GM21723 (cell line): Measurements from ENCODE around the gene HRK.
A peak's percentile ranks its signal among the peaks of the same experiment; 100 is the strongest.

Experiments
- ATAC-seq: cut with Tn5 transposase; IDR thresholded peaks from one replicate; pipeline ENCODE4 v1.9.1; 2021; ENCODE audit warnings: mild to moderate bottlenecking, moderate library complexity; ENCODE audit not compliant: unreplicated experiment

HRK gene

GRCh38 chr12:116898669-116899068 lies 17.4 kb upstream of the HRK start:
- no peak for ATAC-seq

DNA sequence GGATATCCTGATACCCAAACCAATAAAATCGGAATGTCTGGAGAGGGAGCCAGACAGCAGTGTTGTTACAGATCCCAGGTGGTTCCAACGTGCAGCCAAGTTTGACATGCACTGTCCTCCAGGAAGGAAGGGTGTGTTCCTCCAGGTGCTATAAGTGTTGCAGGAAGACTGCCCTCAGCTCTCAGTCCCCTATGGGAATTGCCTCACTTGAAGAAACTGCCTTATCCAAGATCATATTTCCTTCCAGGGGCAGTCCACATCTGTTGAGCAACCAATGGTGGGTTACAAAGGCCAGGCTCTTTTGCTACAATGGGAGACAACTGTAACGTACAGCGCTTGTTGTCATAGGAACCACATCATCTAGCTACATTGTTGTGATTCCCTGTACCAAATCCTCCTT lies 16.2 kb upstream of the HRK start:
- no peak for ATAC-seq

- ATAC-seq: no peak
Observed at GRCh38 chr12:116896411-116896924, 15.2 kb upstream of the HRK start.

DNA sequence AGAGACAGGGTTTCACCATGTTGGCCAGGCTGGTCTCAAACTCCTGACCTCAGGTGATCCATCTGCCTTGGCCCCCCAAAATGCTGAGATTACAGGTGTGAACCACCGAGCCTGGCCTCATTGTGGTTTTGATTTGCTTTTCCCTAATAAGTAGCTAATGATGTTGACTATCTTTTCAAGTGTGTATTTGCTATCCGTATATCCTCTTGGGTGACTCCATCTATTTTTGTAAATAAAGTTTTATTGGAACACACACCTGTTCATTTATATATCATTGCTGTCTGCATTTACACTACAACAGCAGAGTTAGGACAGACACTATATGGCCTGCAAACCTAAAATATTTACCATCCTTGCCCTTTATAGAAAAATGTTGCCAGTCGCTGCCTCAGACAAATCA lies 13.7 kb upstream of the HRK start:
- ATAC-seq: no peak

- ATAC-seq: no peak
Observed at GRCh38 chr12:116892349-116893140, 11.3 kb upstream of the HRK start.

GRCh38 chr12:116891019-116891418 lies 9.8 kb upstream of the HRK start:
- no peak for ATAC-seq

DNA sequence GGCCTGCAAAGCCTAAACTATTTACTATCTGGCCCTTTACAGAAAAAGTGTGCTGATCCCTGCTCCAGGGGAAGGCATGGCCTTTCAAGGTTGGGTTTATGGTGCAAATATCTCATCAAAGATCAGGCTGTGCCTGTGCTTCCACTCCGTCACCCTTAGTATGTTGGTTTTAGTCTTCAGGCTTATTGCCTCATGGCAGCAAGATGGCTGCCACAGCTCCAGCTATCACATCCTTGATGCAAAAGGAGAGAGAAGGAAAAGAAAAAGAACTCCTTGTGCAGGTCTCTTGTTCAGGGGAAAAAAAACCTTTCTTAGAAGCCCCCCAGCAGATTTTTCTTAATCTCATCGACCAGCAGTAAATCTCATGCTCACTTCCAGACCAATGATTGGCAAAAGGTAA lies 9.1 kb upstream of the HRK start:
- no peak for ATAC-seq

DNA sequence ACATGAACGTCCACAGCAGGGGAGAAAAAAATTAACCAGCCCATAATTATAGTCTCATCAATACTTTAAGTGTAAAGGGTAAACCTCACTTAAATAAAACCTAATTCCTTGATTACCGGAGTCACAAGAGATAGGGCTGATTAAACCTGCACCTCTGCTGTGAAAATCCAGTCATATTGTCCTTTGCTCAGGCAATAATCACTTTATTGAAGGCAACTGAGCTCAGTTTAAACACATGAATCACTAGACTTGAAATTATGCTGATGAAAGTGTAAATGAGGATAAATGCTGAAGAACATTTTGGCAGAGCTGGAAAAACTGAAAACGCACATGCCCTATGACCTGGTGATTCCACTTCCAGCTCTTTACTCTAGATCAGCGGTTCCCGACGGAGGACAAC lies 6.7 kb upstream of the HRK start:
- no peak for ATAC-seq

DNA sequence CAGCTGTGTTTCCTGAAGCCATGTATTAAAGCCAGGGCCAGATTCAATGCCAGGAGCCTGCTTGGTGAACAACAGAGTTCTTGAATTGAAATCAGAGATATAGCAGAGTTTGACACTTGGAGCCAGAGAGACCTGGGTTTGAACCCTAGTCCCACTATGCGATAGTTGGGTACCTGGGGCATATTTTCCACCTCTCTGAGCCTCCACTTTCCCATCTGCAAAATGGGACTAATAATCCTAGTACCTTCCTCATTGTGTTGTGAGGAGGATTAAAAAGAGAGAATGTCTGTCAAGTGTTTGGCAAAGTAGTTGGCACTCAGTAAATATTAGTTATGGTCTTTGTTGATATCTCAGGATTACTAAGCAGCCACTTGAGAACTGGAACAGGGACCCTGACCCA lies 6.0 kb upstream of the HRK start:
- no peak for ATAC-seq

GRCh38 chr12:116885491-116885890 lies 4.2 kb upstream of the HRK start:
- ATAC-seq: no peak

DNA sequence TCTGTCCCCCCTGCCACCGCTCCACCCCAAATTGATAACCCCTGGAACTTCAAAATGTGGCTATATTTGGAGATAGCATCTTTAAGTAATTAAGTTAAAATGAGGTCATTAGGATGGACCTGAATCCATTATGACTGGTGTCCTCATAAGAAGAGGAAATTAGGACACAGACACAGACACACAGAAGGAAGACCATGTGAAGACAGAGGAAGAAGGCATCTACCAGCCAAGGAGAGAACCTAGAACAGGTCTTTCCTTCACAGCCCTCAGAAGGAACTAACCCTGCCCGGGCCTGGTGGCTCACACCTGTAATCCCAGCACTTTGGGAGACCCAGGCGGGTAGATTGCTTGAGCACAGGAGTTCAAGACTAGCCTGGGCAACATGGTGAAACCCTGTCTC lies 3.6 kb upstream of the HRK start:
- ATAC-seq: no peak

DNA sequence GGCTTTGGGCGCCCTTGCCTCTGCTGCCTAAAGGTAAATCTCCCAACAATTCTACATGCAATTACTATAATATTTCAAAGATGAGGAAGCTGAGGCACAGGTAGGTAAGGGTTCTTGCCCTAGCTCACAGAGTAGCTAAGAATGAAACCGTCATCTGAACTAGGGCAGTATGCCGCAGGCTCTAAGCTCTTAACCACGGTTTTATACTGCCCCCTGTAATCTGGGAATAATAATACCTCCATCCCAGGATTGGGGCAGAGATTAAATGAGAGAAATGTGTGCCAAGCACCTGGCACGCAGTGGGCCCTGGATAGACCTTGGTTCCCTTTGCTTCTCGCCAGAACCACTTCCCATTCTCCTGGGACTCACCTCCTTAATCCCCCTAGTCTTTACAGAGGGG lies 1.5 kb upstream of the HRK start:
- ATAC-seq: no peak

GRCh38 chr12:116881877-116882507 lies 751 bp upstream of the HRK start:
- ATAC-seq: no peak

GRCh38 chr12:116880817-116881324 lies 370 bp downstream of the HRK start:
- ATAC-seq: peak; percentile 76

DNA sequence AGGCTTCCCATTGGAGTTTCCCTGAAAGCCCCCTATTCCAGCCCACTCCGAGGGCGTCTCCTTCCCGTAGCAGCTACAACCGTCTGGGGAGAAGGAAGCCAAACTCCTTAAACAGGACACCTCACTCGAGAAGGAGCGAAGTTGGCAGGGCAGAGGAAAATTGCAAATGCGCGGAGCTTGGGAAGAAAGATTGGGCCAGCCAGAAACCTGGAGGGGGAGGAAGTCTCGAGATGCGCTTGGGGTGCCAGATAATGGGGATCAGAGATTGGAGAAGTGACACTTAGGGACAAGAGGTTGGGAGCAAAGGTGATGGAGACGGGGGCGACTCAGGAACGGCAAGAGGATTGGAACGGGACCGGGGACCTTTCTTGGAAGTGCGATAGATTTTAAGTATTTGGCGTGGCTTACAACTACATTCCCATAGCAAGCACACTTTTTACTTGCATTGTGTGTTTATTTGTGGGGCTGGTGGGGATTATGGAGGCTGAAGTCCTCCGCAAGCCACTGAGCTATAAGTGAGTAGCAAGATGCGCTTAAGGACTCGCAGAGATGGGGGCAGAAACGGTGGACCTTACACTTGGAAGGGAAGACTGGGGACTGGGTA lies 926 bp downstream of the HRK start:
- no peak for ATAC-seq

GRCh38 chr12:116879509-116880212 lies 1.6 kb downstream of the HRK start:
- no peak for ATAC-seq

GRCh38 chr12:116878567-116879508 lies 2.4 kb downstream of the HRK start:
- ATAC-seq: no peak

GRCh38 chr12:116876151-116876869 lies 4.9 kb downstream of the HRK start:
- no peak for ATAC-seq

GRCh38 chr12:116874324-116874995 lies 6.8 kb downstream of the HRK start:
- ATAC-seq: no peak
